Fibroblast of lung (primary cell): ENCODE results near the gene NADK.

Experiments
- CTCF ChIP-seq, 2 donors: IDR thresholded peaks in 1 of 2; conservative IDR thresholded peaks in 1 of 2; 1 replicate in 1 of 2; 2 replicates in 1 of 2; pipeline ENCODE4 v1.5.1; 2011 to 2012; ENCODE audit warnings: low read length in 2 of 2, control low read depth in 1 of 2, inconsistent platforms in 1 of 2, low read depth in 1 of 2, mild to moderate bottlenecking in 1 of 2
- EZH2 ChIP-seq: IDR thresholded peaks from 2 replicates; pipeline ENCODE4 v1.5.1; 2012; ENCODE audit warnings: low read length, control low read depth, mild to moderate bottlenecking; ENCODE audit errors: missing control alignments

DNA sequence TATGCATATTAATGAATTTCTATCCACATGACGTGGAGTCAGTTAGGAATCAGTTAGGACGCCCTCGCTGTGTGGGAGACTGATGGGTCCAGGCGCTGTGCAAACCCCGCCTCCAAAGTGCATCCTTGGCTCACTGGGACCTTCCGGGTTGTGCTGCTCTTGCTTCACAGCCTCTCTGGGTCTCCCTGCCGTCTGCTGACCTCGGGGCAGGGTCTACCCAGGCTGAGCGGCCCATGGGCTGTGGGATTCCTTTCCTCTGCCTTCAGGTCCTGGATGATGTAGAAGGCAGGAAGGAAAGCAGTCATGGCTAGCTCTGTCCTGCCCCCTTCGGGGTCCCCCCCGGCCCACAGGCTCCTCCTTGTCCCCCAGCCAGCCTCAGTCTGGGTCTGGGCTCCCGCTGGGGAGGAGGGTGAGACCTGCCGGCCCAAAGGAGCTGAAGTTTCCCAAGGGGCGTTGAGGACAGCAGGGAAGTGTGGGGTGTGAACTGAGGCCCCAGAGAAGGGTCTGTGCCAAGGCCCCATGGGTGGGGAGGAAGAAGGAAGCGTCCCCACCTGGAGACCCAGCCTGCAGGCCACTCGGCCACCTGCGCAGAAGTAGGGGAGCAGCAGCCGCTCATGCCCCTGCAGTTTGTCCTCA, 29.5 kb downstream of the NADK start:
- TF ChIP-seq CTCF (conservative IDR thresholded peaks at IDR 0.05 in 1 of 2, IDR thresholded peaks at IDR 0.05 in 1 of 2; ENCODE audit: low read depth in 1 of 2, low read length in 2 of 2), result no peak
- no peak for TF ChIP-seq EZH2
